T-helper 2 cell treated with Interferon-gamma antibody and Interleukin-4, amounts not matched to agents 5 μg/mL and 100 μg/mL, for 36 hours (primary cell): ENCODE data around the gene MAP4K4.

ENCODE experiments used
- DNase-seq: peaks from one replicate; pipeline ENCODE4 v3.0.0; 2021; ENCODE audit warnings: low spot score
- H3K27ac Mint-ChIP-seq: one replicate; pipeline ENCODE4 v1.8.0; 2021; ENCODE audit warnings: mild to moderate bottlenecking, mixed read lengths
- H3K27me3 Mint-ChIP-seq: one replicate; pipeline ENCODE4 v1.8.0; 2021; ENCODE audit warnings: low read depth, mixed read lengths
- H3K36me3 Mint-ChIP-seq: one replicate; pipeline ENCODE4 v1.8.0; 2021; ENCODE audit warnings: low read depth, mixed read lengths
- H3K4me1 Mint-ChIP-seq: one replicate; pipeline ENCODE4 v1.8.0; 2021; ENCODE audit warnings: low read depth, mixed read lengths
- H3K4me3 Mint-ChIP-seq: one replicate; pipeline ENCODE4 v1.8.0; 2022; ENCODE audit warnings: mild to moderate bottlenecking, moderate library complexity, mixed read lengths
- H3K9me3 Mint-ChIP-seq: one replicate; pipeline ENCODE4 v1.8.0; 2021; ENCODE audit warnings: mixed read lengths

Gene MAP4K4

DNA sequence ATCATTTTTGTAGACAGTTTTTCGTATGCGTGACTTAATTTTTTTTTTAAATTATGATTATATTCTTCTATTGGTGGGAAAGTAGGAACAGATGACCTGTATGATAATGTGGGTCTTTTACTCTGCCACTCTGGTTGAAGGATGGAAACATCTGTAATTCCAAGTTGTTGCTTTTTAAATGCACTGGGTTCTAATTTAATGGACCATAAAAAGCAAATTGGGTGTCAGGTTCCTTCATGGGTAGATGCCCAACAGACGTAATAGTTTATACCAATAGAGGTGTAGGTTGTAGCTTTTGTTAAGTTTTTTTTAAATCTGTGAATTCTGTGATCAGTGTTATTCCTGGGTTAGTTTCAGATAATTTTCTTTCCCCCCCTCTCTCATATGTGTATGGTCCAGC lies 117.6 kb downstream of the MAP4K4 start:
- DNase-seq = no peak
- H3K4me1 Mint-ChIP-seq = peaks cover 30% of the 10 kb centered on the region
- H3K4me3 Mint-ChIP-seq = no peak overlapping the region
- H3K36me3 Mint-ChIP-seq = peaks cover 3% of the 10 kb centered on the region
- H3K27me3 Mint-ChIP-seq = no peaks in the 10 kb centered on the region
- no peak overlapping the region for H3K27ac Mint-ChIP-seq
- H3K9me3 Mint-ChIP-seq = no peaks in the 10 kb centered on the region

DNA sequence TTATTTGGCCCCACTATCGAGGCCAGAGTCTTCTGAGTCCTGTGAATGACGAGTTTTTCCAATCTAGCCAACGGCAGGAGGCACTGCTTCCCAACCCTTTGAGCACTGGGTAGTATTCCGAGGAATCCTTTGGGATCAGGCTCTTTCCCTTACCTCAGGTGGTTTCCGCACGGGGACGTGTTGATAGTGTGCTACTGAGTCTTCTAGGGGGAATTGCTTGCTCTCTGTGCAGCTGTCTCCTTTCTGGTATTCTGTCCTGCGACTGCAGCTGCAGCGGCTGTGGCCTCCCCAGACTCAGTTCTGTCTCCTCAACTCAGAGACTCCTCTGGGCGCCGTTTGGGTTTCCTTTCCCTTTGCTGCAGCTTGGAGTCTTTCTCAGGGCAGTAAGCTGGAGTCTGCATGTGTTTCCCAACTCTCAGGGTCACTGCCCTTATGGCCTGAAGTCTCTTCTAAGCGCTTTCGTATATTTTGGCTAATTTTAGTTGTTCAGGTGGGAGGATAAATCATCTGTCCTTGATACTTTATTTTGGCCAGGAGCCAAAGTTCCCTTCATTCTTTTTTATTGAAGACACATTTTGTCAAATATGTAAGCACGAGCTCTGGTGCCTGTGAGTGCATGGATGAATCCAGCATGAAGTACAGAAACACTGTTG lies 118.4 kb downstream of the MAP4K4 start:
- H3K4me1 Mint-ChIP-seq = peaks cover 33% of the 10 kb centered on the region
- H3K4me3 Mint-ChIP-seq = no peak overlapping the region
- H3K9me3 Mint-ChIP-seq = no peaks in the 10 kb centered on the region
- H3K27me3 Mint-ChIP-seq = no peaks in the 10 kb centered on the region
- H3K27ac Mint-ChIP-seq = no peak overlapping the region
- peaks cover 3% of the 10 kb centered on the region for H3K36me3 Mint-ChIP-seq
- DNase-seq = no peak

DNA sequence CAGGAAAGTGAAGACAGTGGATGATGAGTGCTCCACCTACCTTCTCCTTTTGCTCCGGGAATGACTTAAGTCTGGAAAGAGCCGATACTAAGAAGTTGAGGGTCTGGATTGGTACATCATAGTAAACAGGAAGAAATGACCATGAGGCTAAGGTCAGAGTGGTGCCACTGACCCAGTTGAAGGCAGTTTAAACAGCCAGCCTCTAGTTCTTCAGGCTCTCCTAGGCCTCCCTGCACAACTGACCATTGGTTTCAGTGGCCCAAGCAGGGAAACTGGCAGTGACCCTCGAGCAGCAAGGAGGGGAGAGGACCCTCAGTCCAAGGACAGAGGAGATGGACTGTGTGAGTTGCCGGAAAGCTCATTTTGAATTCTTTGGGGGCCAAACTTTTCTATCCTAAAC lies 119.1 kb downstream of the MAP4K4 start:
- H3K27me3 Mint-ChIP-seq = no peaks in the 10 kb centered on the region
- H3K36me3 Mint-ChIP-seq = peaks cover 1% of the 10 kb centered on the region
- no peak for DNase-seq
- no peaks in the 10 kb centered on the region for H3K9me3 Mint-ChIP-seq
- H3K4me1 Mint-ChIP-seq = peaks cover 33% of the 10 kb centered on the region
- no peak overlapping the region for H3K27ac Mint-ChIP-seq
- H3K4me3 Mint-ChIP-seq = no peak overlapping the region

DNA sequence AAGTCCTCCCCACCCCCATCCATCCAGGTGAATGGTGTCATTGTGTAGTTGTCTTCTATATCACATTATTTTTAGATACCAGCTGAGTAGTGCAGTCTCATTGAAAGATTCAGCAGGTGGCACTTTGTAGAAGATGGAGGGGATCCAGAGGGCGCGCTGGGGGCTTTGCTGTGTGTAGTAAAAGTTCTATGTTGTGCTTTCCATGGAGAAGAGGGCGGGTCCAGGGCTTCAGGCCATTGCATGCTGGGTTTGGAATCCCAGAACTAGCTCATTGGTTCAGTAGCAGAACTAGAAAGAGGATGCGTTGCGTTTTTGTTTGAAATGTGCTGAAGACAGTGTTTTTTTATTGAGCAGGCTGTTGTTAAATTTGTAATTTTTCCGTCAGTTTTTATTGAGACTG lies 120.0 kb downstream of the MAP4K4 start:
- no peak for DNase-seq
- no peaks in the 10 kb centered on the region for H3K36me3 Mint-ChIP-seq
- peaks cover 33% of the 10 kb centered on the region for H3K4me1 Mint-ChIP-seq
- no peak overlapping the region for H3K27ac Mint-ChIP-seq
- no peak overlapping the region for H3K4me3 Mint-ChIP-seq
- H3K9me3 Mint-ChIP-seq = no peaks in the 10 kb centered on the region
- H3K27me3 Mint-ChIP-seq = no peaks in the 10 kb centered on the region

DNA sequence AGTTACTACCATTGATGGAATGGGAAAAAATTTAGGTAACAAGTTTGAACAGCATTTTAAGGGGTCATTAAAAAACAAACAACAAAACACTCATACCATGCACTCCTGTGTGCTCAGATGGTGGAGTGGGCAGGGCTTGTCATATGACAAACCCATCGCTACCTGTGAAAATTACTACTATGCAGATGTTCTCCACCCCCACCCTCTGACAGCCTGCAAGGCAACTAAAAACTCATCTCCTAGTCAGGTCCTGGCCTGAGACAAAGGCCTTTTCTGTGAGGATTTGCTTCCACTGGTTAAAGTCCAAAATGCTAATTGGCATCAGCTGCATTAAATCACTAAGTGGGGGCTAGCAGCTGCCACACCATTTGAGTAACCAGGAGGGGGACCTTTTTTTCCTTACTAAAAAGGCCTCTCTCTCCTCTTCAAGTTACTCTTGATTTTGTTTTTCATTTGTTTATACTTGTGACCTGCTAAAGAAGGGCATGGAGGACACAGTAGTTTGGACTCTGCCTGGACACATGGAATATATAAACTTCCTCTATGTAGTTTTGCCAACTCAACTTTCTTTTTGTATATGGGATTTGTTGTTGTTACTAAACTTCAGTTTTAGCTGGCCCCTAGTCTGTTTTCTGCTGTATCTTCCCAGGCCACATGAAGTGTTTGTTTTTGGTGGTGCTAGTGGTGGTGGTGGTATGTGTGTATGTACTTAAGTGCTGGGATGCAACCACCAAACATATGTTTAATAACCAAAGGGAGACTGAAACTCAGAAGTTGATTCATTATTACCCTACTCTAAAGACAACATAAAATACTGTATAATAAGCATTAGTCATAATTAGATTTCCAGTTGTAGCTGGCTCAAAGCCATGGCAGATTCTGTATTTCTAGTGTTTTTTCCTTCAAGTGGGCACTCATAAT lies 121.3 kb downstream of the MAP4K4 start:
- no peak overlapping the region for H3K27ac Mint-ChIP-seq
- H3K4me3 Mint-ChIP-seq = no peak overlapping the region
- peaks cover 4% of the 10 kb centered on the region for H3K36me3 Mint-ChIP-seq
- DNase-seq = no peak
- no peaks in the 10 kb centered on the region for H3K9me3 Mint-ChIP-seq
- peaks cover 46% of the 10 kb centered on the region for H3K4me1 Mint-ChIP-seq
- no peaks in the 10 kb centered on the region for H3K27me3 Mint-ChIP-seq

DNA sequence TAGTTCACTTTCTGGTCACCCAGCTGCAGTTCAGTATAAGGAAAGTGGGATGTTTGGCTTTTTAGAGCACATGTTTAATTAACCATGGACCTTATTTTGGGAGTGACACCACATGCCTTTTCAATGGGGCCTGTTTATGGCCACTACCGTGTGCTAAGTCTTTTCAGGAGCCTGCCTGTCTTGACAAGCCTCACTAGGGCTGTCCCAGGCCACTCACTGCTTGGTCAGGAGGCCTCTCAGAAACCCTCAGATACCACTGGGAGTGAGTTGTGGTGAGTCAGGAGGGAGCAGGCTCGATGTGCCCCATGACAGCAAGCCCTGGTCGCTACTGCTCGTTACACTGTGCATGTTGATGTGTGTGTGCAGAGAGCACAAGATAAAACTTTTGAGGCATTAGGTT lies 123.0 kb downstream of the MAP4K4 start:
- peaks cover 45% of the 10 kb centered on the region for H3K4me1 Mint-ChIP-seq
- H3K27ac Mint-ChIP-seq = no peak overlapping the region
- H3K9me3 Mint-ChIP-seq = no peaks in the 10 kb centered on the region
- no peaks in the 10 kb centered on the region for H3K27me3 Mint-ChIP-seq
- no peak overlapping the region for H3K4me3 Mint-ChIP-seq
- peak; percentile 30 for DNase-seq
- peaks cover 8% of the 10 kb centered on the region for H3K36me3 Mint-ChIP-seq

DNA sequence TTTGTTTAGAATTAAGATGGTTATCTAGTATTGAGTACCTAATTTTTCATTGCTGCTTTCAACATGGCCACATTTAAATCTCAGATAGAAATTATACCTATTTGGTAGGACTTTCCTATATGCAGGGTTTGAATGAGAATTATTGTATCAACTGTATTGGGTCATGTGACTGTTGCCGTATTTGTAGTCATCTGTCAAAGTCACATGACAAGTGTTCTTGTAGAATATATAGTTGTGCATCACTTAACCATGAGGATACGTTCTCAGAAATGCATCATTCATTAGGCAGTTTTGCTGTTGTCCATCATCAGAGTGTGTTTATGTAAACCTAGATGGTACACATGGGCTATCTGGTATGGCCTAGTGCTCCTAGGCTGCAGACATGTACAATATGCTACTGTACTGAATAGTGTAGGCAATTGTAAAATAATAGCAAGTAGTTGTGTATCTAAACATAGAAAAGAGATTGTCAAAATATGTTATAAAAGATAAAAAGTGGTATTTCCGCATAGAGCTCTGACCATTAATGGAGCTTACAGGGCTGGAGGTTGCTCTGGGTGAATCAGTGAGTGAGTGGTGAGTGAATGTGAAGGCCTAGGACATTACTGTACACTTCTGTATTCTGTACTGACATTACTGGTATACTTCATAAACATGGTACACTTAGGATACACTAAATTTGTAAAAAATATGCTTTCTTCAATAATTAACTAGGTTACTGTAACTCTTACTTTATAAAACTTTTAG lies 123.7 kb downstream of the MAP4K4 start:
- Mint-ChIP-seq H3K36me3 (peaks cover 11% of the 10 kb centered on the region), H3K4me1 (peaks cover 48% of the 10 kb centered on the region), H3K4me3 (no peak overlapping the region), H3K27ac (no peak overlapping the region), H3K9me3 (no peaks in the 10 kb centered on the region), H3K27me3 (no peaks in the 10 kb centered on the region)
- no peak for DNase-seq

DNA sequence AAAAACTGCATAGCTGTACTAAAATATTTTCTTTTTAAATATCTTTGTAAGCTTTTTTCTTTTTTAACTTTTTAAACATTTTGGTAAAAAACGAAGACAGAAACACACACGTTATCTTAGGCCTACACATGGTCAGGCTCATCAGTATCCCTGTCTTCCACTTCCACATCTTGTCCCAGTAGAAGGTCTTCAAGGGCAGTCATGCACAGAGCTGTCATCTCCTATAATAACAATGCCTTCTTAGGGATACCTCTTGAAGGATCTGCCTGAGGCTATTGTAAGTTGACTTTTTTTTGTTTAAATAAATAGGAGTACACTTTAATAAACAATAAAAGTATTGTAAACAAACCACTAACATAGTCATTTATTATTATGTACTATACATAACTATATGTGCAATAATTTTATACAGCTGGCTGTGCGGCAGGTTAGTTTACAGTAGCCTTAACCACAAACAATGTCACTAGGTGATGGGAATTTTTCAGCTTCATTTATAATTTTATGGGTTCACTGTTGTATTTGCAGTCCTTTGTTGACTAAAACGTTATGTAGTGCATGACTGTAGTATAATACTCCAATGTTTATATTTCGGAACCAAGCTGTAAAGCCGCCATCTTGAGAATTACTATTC lies 124.4 kb downstream of the MAP4K4 start:
- Mint-ChIP-seq H3K4me3 (no peak overlapping the region), H3K36me3 (peaks cover 15% of the 10 kb centered on the region), H3K27ac (no peak overlapping the region), H3K9me3 (no peaks in the 10 kb centered on the region), H3K4me1 (peaks cover 54% of the 10 kb centered on the region), H3K27me3 (no peaks in the 10 kb centered on the region)
- no peak for DNase-seq

DNA sequence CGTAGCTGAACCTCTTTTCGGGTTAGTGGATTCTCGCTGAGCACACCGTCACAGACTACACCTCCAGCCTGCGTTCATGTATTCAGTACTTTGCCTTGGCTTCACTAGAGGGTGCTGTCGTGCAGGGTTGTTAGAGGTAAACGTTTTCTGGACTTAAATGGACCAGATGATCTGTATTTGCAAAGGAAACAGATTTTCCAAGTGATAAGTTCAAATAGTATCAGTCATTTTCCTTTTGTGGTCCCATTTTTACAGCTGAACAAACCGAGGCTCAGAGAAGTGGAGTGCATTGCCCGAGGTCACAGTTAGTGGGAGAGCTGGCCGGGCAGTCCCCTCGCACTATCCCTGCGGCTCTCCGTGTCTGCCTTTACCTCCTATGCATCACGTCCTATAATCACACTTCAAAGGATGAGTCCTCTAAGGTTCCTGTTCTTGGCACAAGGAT lies 125.9 kb downstream of the MAP4K4 start:
- no peak overlapping the region for H3K27ac Mint-ChIP-seq
- no peaks in the 10 kb centered on the region for H3K27me3 Mint-ChIP-seq
- DNase-seq = peak; percentile 68
- no peaks in the 10 kb centered on the region for H3K9me3 Mint-ChIP-seq
- H3K36me3 Mint-ChIP-seq = peaks cover 24% of the 10 kb centered on the region
- H3K4me3 Mint-ChIP-seq = peak overlapping the region; percentile 14
- peaks cover 53% of the 10 kb centered on the region for H3K4me1 Mint-ChIP-seq

DNA sequence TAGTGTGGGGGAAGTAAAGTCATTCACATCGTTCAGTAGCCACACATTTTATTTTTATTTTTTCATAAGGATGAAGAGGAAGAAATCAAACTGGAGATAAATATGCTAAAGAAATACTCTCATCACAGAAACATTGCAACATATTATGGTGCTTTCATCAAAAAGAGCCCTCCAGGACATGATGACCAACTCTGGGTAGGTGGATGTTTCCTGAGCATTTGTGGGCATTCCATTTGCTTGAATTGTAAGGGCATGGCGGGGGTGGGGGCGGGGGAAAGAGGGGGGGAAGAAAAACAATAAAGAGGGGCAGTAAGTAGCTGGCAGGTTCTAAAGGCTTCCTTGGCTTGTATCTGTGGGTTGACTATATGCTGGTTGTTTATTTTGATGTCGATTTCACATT lies 126.4 kb downstream of the MAP4K4 start:
- Mint-ChIP-seq H3K4me3 (no peak overlapping the region), H3K9me3 (no peaks in the 10 kb centered on the region), H3K4me1 (peaks cover 56% of the 10 kb centered on the region), H3K36me3 (peaks cover 25% of the 10 kb centered on the region), H3K27ac (no peak overlapping the region), H3K27me3 (no peaks in the 10 kb centered on the region)
- DNase-seq = no peak

DNA sequence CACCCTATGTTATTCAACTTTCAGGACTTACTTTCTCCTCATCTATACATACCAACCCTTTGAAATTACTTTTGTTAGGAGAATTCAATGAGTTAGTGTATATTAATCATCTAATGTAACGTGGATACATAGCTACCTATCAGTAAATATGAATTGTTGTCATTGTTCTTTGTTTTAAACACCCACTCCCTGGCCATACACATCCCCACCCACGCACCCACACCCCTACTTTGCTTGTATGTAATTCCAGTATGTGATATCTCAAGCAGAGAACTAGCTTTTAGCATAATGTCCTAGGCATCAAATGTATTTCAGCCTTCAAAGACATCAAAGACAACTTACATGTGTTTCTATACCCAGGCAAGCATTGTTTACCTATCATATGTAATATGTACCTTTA lies 129.2 kb downstream of the MAP4K4 start:
- Mint-ChIP-seq H3K27me3 (no peaks in the 10 kb centered on the region), H3K36me3 (peaks cover 42% of the 10 kb centered on the region), H3K27ac (no peak overlapping the region), H3K9me3 (no peaks in the 10 kb centered on the region), H3K4me3 (no peak overlapping the region), H3K4me1 (peaks cover 68% of the 10 kb centered on the region)
- no peak for DNase-seq

DNA sequence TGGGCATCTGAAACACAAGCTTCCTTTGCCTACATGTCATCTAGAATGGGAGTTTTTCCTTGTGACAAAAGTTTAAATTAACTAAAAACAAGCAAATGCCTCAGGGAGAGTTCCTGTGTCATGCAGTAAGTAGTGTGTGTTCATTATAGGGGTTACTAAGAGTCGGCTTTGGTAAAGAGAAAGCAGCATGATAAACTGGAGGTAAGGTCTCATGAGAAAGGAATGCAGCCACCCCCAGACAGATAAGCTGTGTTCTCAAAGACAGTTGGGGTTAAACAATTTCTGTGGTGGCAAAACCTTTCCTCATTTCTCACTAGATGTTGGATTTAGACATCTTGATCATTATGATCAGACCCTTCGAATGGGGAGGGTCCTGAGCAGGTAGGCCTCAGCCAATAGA lies 129.7 kb downstream of the MAP4K4 start:
- no peak for DNase-seq
- Mint-ChIP-seq H3K36me3 (peaks cover 44% of the 10 kb centered on the region), H3K27ac (no peak overlapping the region), H3K9me3 (no peaks in the 10 kb centered on the region), H3K27me3 (no peaks in the 10 kb centered on the region), H3K4me1 (peaks cover 68% of the 10 kb centered on the region), H3K4me3 (peak overlapping the region; percentile 14)

DNA sequence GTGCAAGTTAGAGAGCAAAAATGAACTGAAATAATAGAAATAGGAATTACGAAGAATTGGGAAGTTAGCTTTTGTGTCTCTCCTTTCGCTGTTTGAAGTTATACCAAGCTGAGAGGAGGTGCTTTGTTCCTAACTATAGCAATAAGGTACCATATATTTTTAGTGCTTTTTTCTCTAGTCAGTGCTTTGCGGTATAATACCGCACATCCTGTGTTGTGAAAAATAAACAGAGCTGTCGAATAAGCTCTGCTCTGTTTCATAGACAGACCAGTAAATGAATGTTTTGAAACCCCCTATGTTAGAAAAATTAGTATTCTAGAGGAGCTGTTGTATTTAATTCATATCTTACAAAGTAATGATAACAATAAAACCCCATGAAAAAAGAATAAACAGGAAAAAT lies 130.8 kb downstream of the MAP4K4 start:
- Mint-ChIP-seq H3K27me3 (no peaks in the 10 kb centered on the region), H3K36me3 (peaks cover 45% of the 10 kb centered on the region), H3K9me3 (no peaks in the 10 kb centered on the region), H3K4me3 (peak overlapping the region; percentile 14), H3K4me1 (peaks cover 60% of the 10 kb centered on the region), H3K27ac (peak overlapping the region; percentile 39)
- DNase-seq = no peak
